HEK293T (cell line): Measurements from ENCODE around the gene PGGHG.
"Not testable (repeated sequence)": the region's sequence is repeated elsewhere in the genome, so short reads cannot be mapped to it uniquely, and the experiment has no call there.

ENCODE experiments used
- CTCF ChIA-PET: fragments of 350-600 bp; formaldehyde crosslinking; extraction: SDS; loops from one replicate; lab custom pipeline; 2021; ENCODE audit warnings: antibody characterized with exemption, inconsistent platforms; lab: Yijun Ruan, JAX
- POLR2A ChIA-PET: fragments of 350-600 bp; formaldehyde crosslinking; extraction: SDS; loops from one replicate; lab custom pipeline; 2020; ENCODE audit warnings: antibody characterized with exemption, inconsistent platforms; lab: Yijun Ruan, JAX
- DNase-seq: peaks from one replicate; pipeline ENCODE4 v3.0.0; 2012; ENCODE audit warnings: mixed read lengths; ENCODE audit errors: extremely low spot score
- ARNT ChIP-seq: fragments of 450-650 bp; IDR thresholded peaks from 2 replicates; pipeline ENCODE4 v1.6.1; 2017; ENCODE audit warnings: mild to moderate bottlenecking
- BHLHE40 ChIP-seq: fragments of 450-650 bp; IDR thresholded peaks from 2 replicates; pipeline ENCODE4 v1.6.1; 2016; ENCODE audit warnings: mild to moderate bottlenecking, moderate library complexity, borderline replicate concordance
- CTBP1 ChIP-seq: fragments of 450-650 bp; IDR thresholded peaks from 2 replicates; pipeline ENCODE4 v1.6.1; 2016; ENCODE audit warnings: borderline replicate concordance
- ELF4 ChIP-seq: fragments of 450-650 bp; IDR thresholded peaks from 2 replicates; pipeline ENCODE4 v1.6.1; 2017; ENCODE audit warnings: antibody characterized with exemption
- FOXA1 ChIP-seq: fragments of 450-650 bp; IDR thresholded peaks from 2 replicates; pipeline ENCODE4 v1.6.1; 2016; ENCODE audit warnings: mild to moderate bottlenecking
- FOXK2 ChIP-seq: fragments of 450-650 bp; IDR thresholded peaks from 2 replicates; pipeline ENCODE4 v1.6.1; 2016; ENCODE audit warnings: mild to moderate bottlenecking
- FOXM1 ChIP-seq: fragments of 450-650 bp; IDR thresholded peaks from 2 replicates; pipeline ENCODE4 v1.6.1; 2017; ENCODE audit warnings: mild to moderate bottlenecking, borderline replicate concordance
- HDGF ChIP-seq: fragments of 450-650 bp; IDR thresholded peaks from 2 replicates; pipeline ENCODE4 v1.6.1; 2017; ENCODE audit warnings: antibody characterized with exemption, borderline replicate concordance
- L3MBTL2 ChIP-seq: fragments of 450-650 bp; conservative IDR thresholded peaks from 2 replicates; pipeline ENCODE4 v1.6.1; 2016; ENCODE audit warnings: mild to moderate bottlenecking
- LEF1 ChIP-seq: fragments of 450-650 bp; IDR thresholded peaks from 2 replicates; pipeline ENCODE4 v1.6.1; 2017; ENCODE audit warnings: mild to moderate bottlenecking, borderline replicate concordance
- NFRKB ChIP-seq: fragments of 450-650 bp; IDR thresholded peaks from 2 replicates; pipeline ENCODE4 v1.6.1; 2016; ENCODE audit warnings: mild to moderate bottlenecking, moderate library complexity
- PKNOX1 ChIP-seq: fragments of 450-650 bp; IDR thresholded peaks from 2 replicates; pipeline ENCODE4 v1.6.1; 2016
- SP1 ChIP-seq: fragments of 450-650 bp; IDR thresholded peaks from 2 replicates; pipeline ENCODE4 v1.6.1; 2017
- SUZ12 ChIP-seq: fragments of 450-650 bp; IDR thresholded peaks from 2 replicates; pipeline ENCODE4 v1.6.1; 2016; ENCODE audit warnings: mild to moderate bottlenecking
- TARDBP ChIP-seq: fragments of 450-650 bp; IDR thresholded peaks from 2 replicates; pipeline ENCODE4 v1.6.1; 2016
- ZNF384 ChIP-seq: fragments of 450-650 bp; IDR thresholded peaks from 2 replicates; pipeline ENCODE4 v1.6.1; 2016

The PGGHG gene

GRCh38 chr11:308740-309665, 20.1 kb downstream of the PGGHG start:
- CTCF ChIA-PET: interaction anchor here (0.6 kb wide), 1 partner anchor 103 kb away, joined by 3 read pairs; no protein-coding TSS in a partner anchor
- not testable (repeated sequence) for DNase-seq
- POLR2A ChIA-PET: interaction anchor here (1.1 to 1.4 kb wide), 2 partner anchors 47 to 140 kb away, joined by 3 to 4 read pairs; no protein-coding TSS in a partner anchor
- TF ChIP-seq L3MBTL2: 0 out of 2 replicates have a peak, but pooled peaks have one; percentile 19

- ChIA-PET CTCF (interaction anchor here (0.8 kb wide), 1 partner anchor 17 kb away, joined by 3 read pairs; no protein-coding TSS in a partner anchor), POLR2A (interaction anchor here (1.1 to 1.4 kb wide), 2 partner anchors 45 to 139 kb away, joined by 3 to 4 read pairs; no protein-coding TSS in a partner anchor)
- not testable (repeated sequence) for DNase-seq
These were observed 21.1 kb downstream of the PGGHG start for GRCh38 chr11:309979-310572.

GRCh38 chr11:311013-311748, 22.3 kb downstream of the PGGHG start:
- POLR2A ChIA-PET, CTCF ChIA-PET, DNase-seq: not testable (repeated sequence)

GRCh38 chr11:312092-312816, 23.3 kb downstream of the PGGHG start:
- DNase-seq: no peak
- TF ChIP-seq ARNT: no peak
- no peak for TF ChIP-seq HDGF
- TF ChIP-seq CTBP1: no peak
- TF ChIP-seq L3MBTL2: no peak
- TF ChIP-seq FOXA1: no peak
- TF ChIP-seq SUZ12: no peak
- no peak for TF ChIP-seq SP1
- TF ChIP-seq FOXK2: no peak
- no peak for TF ChIP-seq ZNF384
- TF ChIP-seq BHLHE40: no peak
- no peak for TF ChIP-seq ELF4
- no peak for TF ChIP-seq PKNOX1
- no peak for TF ChIP-seq NFRKB
- TF ChIP-seq FOXM1: no peak
- no peak for TF ChIP-seq TARDBP
- TF ChIP-seq LEF1: no peak
- ChIA-PET CTCF (no interaction called here), POLR2A (no interaction called here)

- POLR2A ChIA-PET: no interaction called here
- TF ChIP-seq L3MBTL2 (no peak), ZNF384 (no peak), ELF4 (no peak)
- DNase-seq: no peak
- CTCF ChIA-PET: no interaction called here
These were observed 24.4 kb downstream of the PGGHG start for GRCh38 chr11:313304-313786.

GRCh38 chr11:313787-314553, 25.0 kb downstream of the PGGHG start, which contains the start of gene IFITM1:
IFITM1 (plus strand) TSS chr11:314040; CDS start chr11:314171, 131 bp downstream.
- CTCF ChIA-PET: no interaction called here
- DNase-seq: no peak
- POLR2A ChIA-PET: no interaction called here
- TF ChIP-seq HDGF (no peak), L3MBTL2 (no peak), NFRKB (no peak), SP1 (no peak), ELF4 (no peak), ZNF384 (no peak)

- POLR2A ChIA-PET, DNase-seq, CTCF ChIA-PET: not testable (repeated sequence)
These were observed 25.6 kb downstream of the PGGHG start for GRCh38 chr11:314554-314875.
